A549 (cell line): ENCODE results near the gene SZT2. TPM values are rescaled to one million over a fixed set of nuclear protein-coding genes. Genes with fewer than 3 reads are reported as not detected.

ENCODE experiments used
- ATAC-seq, 2 experiments: fragments of 200-7000 bp in 1 of 2; fragments of >200 bp in 1 of 2; cut with Nextera tagmentation in 1 of 2; cut with Tn5 transposase in 1 of 2; 3 replicates each; pipeline versions ENCODE4 v1.8.0 to v1.9.1; 2018 to 2020; ENCODE audit warnings: mild to moderate bottlenecking in 1 of 2, moderate library complexity in 1 of 2
- CTCF ChIA-PET: fragments of 300-600 bp; sonication (Branson Sonifier 250); formaldehyde crosslinking; extraction: SDS; loops from one replicate; lab custom pipeline; 2021; ENCODE audit warnings: antibody characterized with exemption, inconsistent platforms; lab: Yijun Ruan, JAX
- POLR2A ChIA-PET: fragments of 350-600 bp; formaldehyde crosslinking; extraction: SDS; loops from one replicate; lab custom pipeline; 2021; ENCODE audit warnings: antibody characterized with exemption, inconsistent platforms; lab: Yijun Ruan, JAX
- DNase-seq, 2 experiments: peaks; one replicate each; pipeline versions ENCODE4 v3.0.0 to v3.0.0-alpha.2; 2011 to 2016; ENCODE audit warnings: low read depth in 1 of 2, low spot score in 1 of 2
- FAIRE-seq: peaks from 2 replicates; lab custom pipeline; 2011; peaks lifted over from hg19 to GRCh38; lab: Jason Lieb, UNC
- H3K27ac ChIP-seq, 2 experiments: fragments of >200 bp; sonication (Bioruptor Twin); formaldehyde crosslinking; 3 replicates each; pipeline ENCODE4 v1.5.1; 2016 to 2017
- H3K4me1 ChIP-seq: fragments of >200 bp; sonication (Bioruptor Twin); formaldehyde crosslinking; 3 replicates; pipeline ENCODE4 v1.6.1; 2016
- H3K4me2 ChIP-seq: fragments of >200 bp; sonication (Bioruptor Twin); formaldehyde crosslinking; 3 replicates; pipeline ENCODE4 v1.6.1; 2016
- H3K4me3 ChIP-seq: fragments of >200 bp; sonication (Bioruptor Twin); formaldehyde crosslinking; 3 replicates; pipeline ENCODE4 v1.5.1; 2016
- H3K9me3 ChIP-seq: fragments of >200 bp; sonication (Bioruptor Twin); formaldehyde crosslinking; 3 replicates; pipeline ENCODE4 v1.6.1; 2016
- ATOH8 ChIP-seq: fragments of 250-450 bp; sonication (Bioruptor Pico); IDR thresholded peaks from 2 replicates; pipeline ENCODE4 v1.5.0; 2020; ENCODE audit warnings: low read depth, mild to moderate bottlenecking, moderate library complexity
- BCL3 ChIP-seq: fragments of >200 bp; sonication (Bioruptor Twin); formaldehyde crosslinking; IDR thresholded peaks from 3 replicates; pipeline ENCODE4 v1.6.1; 2016
- CBX2 ChIP-seq: fragments of 200-600 bp; sonication (generic); IDR thresholded peaks from 2 replicates; pipeline ENCODE4 v1.6.1; 2016; ENCODE audit warnings: low read depth, mild to moderate bottlenecking, borderline replicate concordance
- CEBPB ChIP-seq, 2 experiments: fragments of >200 bp in 1 of 2; sonication (Bioruptor Twin) in 1 of 2; formaldehyde crosslinking in 1 of 2; IDR thresholded peaks; 2 replicates each; pipeline ENCODE4 v1.6.1; 2012 to 2016
- ESRRA ChIP-seq: fragments of 150-350 bp; IDR thresholded peaks from 2 replicates; pipeline ENCODE4 v1.6.1; 2014; ENCODE audit warnings: mild to moderate bottlenecking, low read length, borderline replicate concordance
- GATA3 ChIP-seq: IDR thresholded peaks from 2 replicates; pipeline ENCODE4 v1.6.1; 2012; ENCODE audit warnings: borderline replicate concordance
- HDAC2 ChIP-seq: fragments of 200-600 bp; sonication (generic); IDR thresholded peaks from 2 replicates; pipeline ENCODE4 v1.6.1; 2016
- HOXA7 ChIP-seq: fragments of 250-450 bp; sonication (Bioruptor Pico); IDR thresholded peaks from 2 replicates; pipeline ENCODE4 v1.5.0; 2020; ENCODE audit warnings: mild to moderate bottlenecking, moderate library complexity
- JUN ChIP-seq, 2 experiments: fragments of >200 bp; sonication (Bioruptor Twin); formaldehyde crosslinking; IDR thresholded peaks; 2 replicates in 1 of 2; 3 replicates in 1 of 2; pipeline ENCODE4 v1.6.1; 2016 to 2017
- JUNB ChIP-seq: fragments of >200 bp; sonication (Bioruptor Twin); formaldehyde crosslinking; IDR thresholded peaks from 2 replicates; pipeline ENCODE4 v1.6.1; 2016
- KDM5A ChIP-seq: fragments of 200-600 bp; sonication (generic); IDR thresholded peaks from 2 replicates; pipeline ENCODE4 v1.6.1; 2016; ENCODE audit warnings: antibody characterized with exemption, mild to moderate bottlenecking
- MAFK ChIP-seq: fragments of 450-650 bp; IDR thresholded peaks from 2 replicates; pipeline ENCODE4 v1.6.1; 2014; ENCODE audit not compliant: partially characterized antibody
- MAX ChIP-seq: IDR thresholded peaks from 2 replicates; pipeline ENCODE4 v1.6.1; 2012
- NPAS2 ChIP-seq: fragments of 250-450 bp; sonication (Bioruptor Pico); IDR thresholded peaks from 2 replicates; pipeline ENCODE4 v1.8.0; 2022; ENCODE audit warnings: mild to moderate bottlenecking, moderate library complexity, borderline replicate concordance
- PBX3 ChIP-seq: IDR thresholded peaks from 2 replicates; pipeline ENCODE4 v1.6.1; 2012
- PHF8 ChIP-seq: fragments of 200-600 bp; sonication (generic); IDR thresholded peaks from 2 replicates; pipeline ENCODE4 v1.6.1; 2016; ENCODE audit warnings: low read depth, mild to moderate bottlenecking, antibody characterized with exemption, moderate library complexity, borderline replicate concordance
- POLR2A ChIP-seq: IDR thresholded peaks from 2 replicates; pipeline ENCODE4 v1.6.1; 2012; ENCODE audit warnings: mild to moderate bottlenecking, low read length
- POLR2AphosphoS2 ChIP-seq: conservative IDR thresholded peaks from 2 replicates; pipeline ENCODE4 v1.6.1; 2012; ENCODE audit warnings: low read length, improper control_type of control experiment, inconsistent platforms
- RAD21 ChIP-seq, 2 experiments: fragments of >200 bp in 1 of 2; sonication (Bioruptor Twin) in 1 of 2; formaldehyde crosslinking in 1 of 2; IDR thresholded peaks in 1 of 2; conservative IDR thresholded peaks in 1 of 2; 2 replicates in 1 of 2; 3 replicates in 1 of 2; pipeline ENCODE4 v1.6.1; 2012 to 2018; ENCODE audit warnings: inconsistent platforms in 1 of 2
- RARB ChIP-seq: fragments of 250-450 bp; sonication (Bioruptor Pico); IDR thresholded peaks from 2 replicates; pipeline ENCODE4 v1.8.0; 2021; ENCODE audit warnings: mild to moderate bottlenecking, moderate library complexity
- REST ChIP-seq: fragments of 200-600 bp; sonication (generic); IDR thresholded peaks from 2 replicates; pipeline ENCODE4 v1.6.1; 2016; ENCODE audit warnings: antibody characterized with exemption, mild to moderate bottlenecking, moderate library complexity
- RNF2 ChIP-seq: fragments of 200-600 bp; sonication (generic); IDR thresholded peaks from 2 replicates; pipeline ENCODE4 v1.6.1; 2016; ENCODE audit warnings: low read depth, mild to moderate bottlenecking, antibody characterized with exemption, moderate library complexity, borderline replicate concordance
- SREBF2 ChIP-seq: fragments of 450-650 bp; IDR thresholded peaks from 2 replicates; pipeline ENCODE4 v1.6.1; 2014; ENCODE audit warnings: mild to moderate bottlenecking, moderate library complexity
- ZC3H11A ChIP-seq: fragments of 450-650 bp; IDR thresholded peaks from 2 replicates; pipeline ENCODE4 v1.6.1; 2014; ENCODE audit warnings: antibody characterized with exemption, mild to moderate bottlenecking
- WGBS: methylation state at CpG from one replicate; pipeline ENCODE4 v1.1.6; 2017; ENCODE audit errors: missing lambda C conversion rate; 5-methylcytosine and 5-hydroxymethylcytosine counted together
- polyA minus RNA-seq: library from RNA; depleted of rRNA, polyadenylated mRNA; stranded (reverse); fragments of >200 nt; gene quantifications from 2 replicates; pipeline ENCODE4 v1.2.3, GENCODE V29; 2011; rRNA and poly(A)+ RNA removed
- polyA plus RNA-seq, 4 experiments: library from polyadenylated mRNA; depleted of rRNA in 3 of 4; stranded (reverse); fragments of >200 nt; fragmentation: RNase III in 1 of 4; extraction: RNeasy Plus Mini Kit Qiagen cat#74134 plus additional on column Dnase treatment in 1 of 4; gene quantifications; 2 replicates in 3 of 4; 3 replicates in 1 of 4; pipeline ENCODE4 v1.2.3, GENCODE V29; 2011 to 2017

The SZT2 gene
- polyA plus RNA-seq (2011; rRNA removed) (6.5 and 10.4 TPM in 2 replicates), polyA plus RNA-seq (2017; fragmentation: RNase III; extraction: RNeasy Plus Mini Kit Qiagen cat#74134 plus additional on column Dnase treatment) (6.1 to 7.4 TPM (median 7.3 TPM) in 3 replicates), polyA minus RNA-seq (38.9 and 42.4 TPM in 2 replicates)
- 5.1 and 6.9 TPM in 2 replicates for polyA plus RNA-seq (2012; cell fraction: cytosol; rRNA removed)
- 30.4 and 35.8 TPM in 2 replicates for polyA plus RNA-seq (2012; cell fraction: nucleus; rRNA removed)

GRCh38 chr1:43389326-43390313, at the start of gene SZT2, which contains the start of gene MED8:
SZT2 (plus strand) TSS chr1:43389899; CDS start chr1:43389969, 70 bp downstream.
MED8 (minus strand) TSS chr1:43389800; CDS start chr1:43389764, 36 bp downstream.
- peak within 1 kb of the TSS; percentile 96 for H3K4me2 ChIP-seq
- H3K4me1 ChIP-seq = peaks cover 22% of the 10 kb centered on the region; the same call in 2 of the 3 replicates
- peak; percentile 88 to 91 for DNase-seq
- peak; percentile 99 for ATAC-seq
- POLR2A ChIA-PET = interaction anchor here (0.8 to 1.8 kb wide), 4 partner anchors 22 to 133 kb away, joined by 3 to 11 read pairs (median 4); partner anchors contain the start of genes CDC20 and ELOVL1
- peak within 1 kb of the TSS; percentile 89 to 95 for H3K27ac ChIP-seq
- H3K4me3 ChIP-seq = peak within 1 kb of the TSS; percentile 74
- TF ChIP-seq ESRRA = no peak
- peak in 1 of 2 experiments; percentile 69; a peak in 2 of 5 replicates for TF ChIP-seq JUN (IDR thresholded peaks at IDR 0.05)
- peak; percentile 77 for TF ChIP-seq POLR2A
- TF ChIP-seq MAX = peak; percentile 28; the same call in 1 of the 2 replicates
- peak; percentile 73 for TF ChIP-seq MAFK
- 0 out of 2 replicates have a peak, but pooled peaks have one; percentile 12 for TF ChIP-seq GATA3
- TF ChIP-seq PHF8 = peak; percentile 61
- no peak for TF ChIP-seq PBX3
- TF ChIP-seq, all 56 proteins: peak for 6
- CTCF ChIA-PET = interaction anchor here (0.6 to 1.6 kb wide), 3 partner anchors 12 to 161 kb away, joined by 3 read pairs; no protein-coding TSS in a partner anchor
- WGBS = under 1% methylated on average over 39 of the region's 65 CpGs
- FAIRE-seq = no peak
- no peaks in the 10 kb centered on the region for H3K9me3 ChIP-seq

- POLR2A ChIA-PET = no interaction called here
- H3K4me2 ChIP-seq = no peak overlapping the region
- ATAC-seq (no peak), FAIRE-seq (no peak), DNase-seq (no peak)
- CTCF ChIA-PET = no interaction called here
- H3K27ac ChIP-seq = no peak overlapping the region
- TF ChIP-seq KDM5A (no peak), NPAS2 (CRISPR knock-in tag) (no peak), HOXA7 (CRISPR knock-in tag) (no peak), HDAC2 (no peak), CEBPB (IDR thresholded peaks at IDR 0.05) (no peak), RARB (no peak), SREBF2 (no peak), JUN (IDR thresholded peaks at IDR 0.05) (no peak)
- no peaks in the 10 kb centered on the region for H3K9me3 ChIP-seq
- WGBS = 15% methylated on average over 1 of the region's 1 CpG
- no peak overlapping the region for H3K4me3 ChIP-seq
- no peaks in the 10 kb centered on the region for H3K4me1 ChIP-seq
Observed at GRCh38 chr1:43340559-43340958, 49.1 kb upstream of the SZT2 start.

- ATAC-seq (no peak), FAIRE-seq (no peak), DNase-seq (no peak)
- H3K9me3 ChIP-seq = no peaks in the 10 kb centered on the region
- no peak overlapping the region for H3K4me2 ChIP-seq
- no peak overlapping the region for H3K27ac ChIP-seq
- no peak overlapping the region for H3K4me3 ChIP-seq
- WGBS = 91% methylated on average over 4 of the region's 4 CpGs
- ChIA-PET POLR2A (no interaction called here), CTCF (no interaction called here)
- peaks cover 3% of the 10 kb centered on the region; the same call in 1 of the 3 replicates for H3K4me1 ChIP-seq
- TF ChIP-seq BCL3 (no peak), ZC3H11A (no peak), CBX2 (no peak), RAD21 (conservative IDR thresholded peaks at IDR 0.05 in 1 of 2, IDR thresholded peaks at IDR 0.05 in 1 of 2) (no peak), JUNB (no peak), PHF8 (no peak), RNF2 (no peak), POLR2AphosphoS2 (no peak), REST (no peak), ATOH8 (CRISPR knock-in tag) (no peak)
Observed at GRCh38 chr1:43344267-43344850, 45.3 kb upstream of the SZT2 start.
